ENCODE measurements around the gene ATF6B. TPM values are rescaled to one million over a fixed set of nuclear protein-coding genes. Genes with fewer than 3 reads are reported as not detected.

The ATF6B gene
- total and polyA plus RNA-seq, 5 donors from 2014 or later, result 20.0 to 117 (median 25.9) TPM

DNA sequence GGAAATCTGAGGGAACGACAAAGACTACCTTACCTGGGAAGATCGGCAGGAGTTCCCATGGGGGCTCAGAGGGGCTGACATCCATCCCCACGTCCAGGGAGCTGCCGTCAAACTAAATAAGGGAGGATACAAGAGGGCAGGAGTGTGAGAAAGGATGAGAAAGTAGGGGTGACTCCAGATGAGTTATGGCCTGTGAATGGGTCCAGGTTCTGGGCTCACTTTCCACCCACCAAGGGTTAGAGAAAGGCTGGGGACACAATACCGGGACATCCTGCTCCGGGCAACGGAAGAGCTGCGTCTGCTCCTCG, 683 bp downstream of the ATF6B start:
- Histone ChIP-seq H3K27ac (ENCODE audit: insufficient read depth, low read length, poor library complexity, severe bottlenecking) (peak overlapping the region; percentile 77), H3K27me3 (ENCODE audit: control insufficient read depth, insufficient read depth, low read length) (no peaks in the 10 kb centered on the region), H3K9me3 (ENCODE audit: control insufficient read depth in 2 of 2, low read length in 2 of 2) (no peaks in the 10 kb centered on the region), H3K4me3 (ENCODE audit: low read depth, low read length) (peak overlapping the region; percentile 89), H3K36me3 (ENCODE audit: control insufficient read depth, insufficient read depth, low read length) (peaks cover 36% of the 10 kb centered on the region), H3K4me1 (ENCODE audit: control insufficient read depth, insufficient read depth, low read length, poor library complexity, severe bottlenecking) (peaks cover 29% of the 10 kb centered on the region)
- DNase-seq (no peak), ATAC-seq (ENCODE audit: low read depth in 2 of 2) (no peak)
- H3K36me3 Mint-ChIP-seq, result peaks cover 27% of the 10 kb centered on the region
- peaks cover 0 to 3% (median 0%) of the 10 kb centered on the region in 7 donors for H3K9me3 Mint-ChIP-seq
- peak overlapping the region; percentile 89 to 100 (median 98) for H3K4me3 Mint-ChIP-seq
- peaks cover 11% of the 10 kb centered on the region for H3K27me3 Mint-ChIP-seq
- peak overlapping the region; percentile 98 to 99 (median 99) for H3K27ac Mint-ChIP-seq
- H3K4me1 Mint-ChIP-seq, result peaks cover 10 to 57% (median 38%) of the 10 kb centered on the region in 4 donors

- ATAC-seq (ENCODE audit: low read depth in 2 of 2) (no peak), DNase-seq (no peak)
- Histone ChIP-seq H3K4me3 (ENCODE audit: low read depth, low read length) (peak overlapping the region; percentile 89), H3K36me3 (ENCODE audit: control insufficient read depth, insufficient read depth, low read length) (peaks cover 40% of the 10 kb centered on the region), H3K27me3 (ENCODE audit: control insufficient read depth, insufficient read depth, low read length) (no peaks in the 10 kb centered on the region), H3K9me3 (ENCODE audit: control insufficient read depth in 2 of 2, low read length in 2 of 2) (no peaks in the 10 kb centered on the region), H3K27ac (ENCODE audit: insufficient read depth, low read length, poor library complexity, severe bottlenecking) (peak overlapping the region; percentile 77), H3K4me1 (ENCODE audit: control insufficient read depth, insufficient read depth, low read length, poor library complexity, severe bottlenecking) (peaks cover 29% of the 10 kb centered on the region)
- Mint-ChIP-seq H3K9me3 (peaks cover 0 to 3% (median 0%) of the 10 kb centered on the region in 7 donors), H3K27ac (peak overlapping the region; percentile 95 to 99 (median 98)), H3K36me3 (peaks cover 31% of the 10 kb centered on the region), H3K27me3 (peaks cover 11% of the 10 kb centered on the region), H3K4me3 (peak overlapping the region; percentile 89 to 100 (median 98)), H3K4me1 (peaks cover 10 to 57% (median 38%) of the 10 kb centered on the region in 4 donors)
Measured at GRCh38 chr6:32126880-32127279, 1.2 kb downstream of the ATF6B start.

DNA sequence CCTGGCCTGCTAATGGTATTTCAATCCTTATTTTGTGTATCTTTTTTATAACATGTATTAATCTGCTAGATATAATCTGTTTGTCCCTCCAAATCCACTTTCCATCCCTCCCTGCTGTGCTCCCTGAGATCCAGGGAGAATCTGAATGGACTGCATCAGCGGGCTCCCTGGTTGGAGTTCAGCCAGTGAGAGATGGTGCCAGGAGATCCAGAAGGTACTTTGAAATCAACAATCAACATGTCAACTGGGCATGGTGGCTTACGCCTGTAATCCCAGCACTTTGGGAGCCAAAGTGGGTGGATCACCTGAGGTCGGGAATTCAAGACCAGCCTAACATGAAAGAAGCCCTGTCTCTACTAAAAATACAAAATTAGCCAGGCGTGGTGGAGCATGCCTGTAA, 4.4 kb downstream of the ATF6B start:
- H3K36me3 Mint-ChIP-seq, result peaks cover 50% of the 10 kb centered on the region

DNA sequence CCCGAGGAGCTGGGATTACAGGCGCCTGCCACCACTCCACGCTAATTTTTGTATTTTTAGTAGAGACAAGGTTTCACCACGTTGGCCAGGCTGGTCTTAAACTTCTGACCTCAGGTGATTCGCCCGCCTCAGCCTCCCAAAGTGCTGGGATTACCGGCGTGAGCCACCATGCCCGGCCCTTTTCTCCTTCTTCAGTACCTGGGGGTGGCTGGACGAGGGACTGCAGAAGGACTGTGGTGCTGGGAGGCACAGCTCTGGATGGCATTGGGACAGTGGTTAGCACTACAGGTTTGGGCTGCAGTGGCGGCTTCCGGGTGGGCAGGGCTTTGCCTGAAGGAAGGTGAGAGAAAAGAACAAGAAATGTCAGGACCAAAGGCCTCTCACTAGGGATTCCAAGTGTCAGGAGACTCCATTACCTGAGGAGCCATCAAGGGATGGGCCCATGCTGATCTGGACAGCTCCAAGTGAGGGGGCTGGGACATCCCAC, 7.4 kb downstream of the ATF6B start:
- Histone ChIP-seq H3K9me3 (ENCODE audit: control insufficient read depth in 2 of 2, low read length in 2 of 2) (no peaks in the 10 kb centered on the region), H3K27ac (ENCODE audit: insufficient read depth, low read length, poor library complexity, severe bottlenecking) (no peak overlapping the region), H3K36me3 (ENCODE audit: control insufficient read depth, insufficient read depth, low read length) (peaks cover 87% of the 10 kb centered on the region), H3K4me1 (ENCODE audit: control insufficient read depth, insufficient read depth, low read length, poor library complexity, severe bottlenecking) (no peaks in the 10 kb centered on the region), H3K4me3 (ENCODE audit: low read depth, low read length) (no peak overlapping the region), H3K27me3 (ENCODE audit: control insufficient read depth, insufficient read depth, low read length) (no peaks in the 10 kb centered on the region)
- no peaks in the 10 kb centered on the region for H3K27me3 Mint-ChIP-seq
- peaks cover 38% of the 10 kb centered on the region for H3K36me3 Mint-ChIP-seq
- ATAC-seq (ENCODE audit: low read depth in 2 of 2) (no peak), DNase-seq (no peak)
- H3K9me3 Mint-ChIP-seq, result peaks cover 0 to 1% (median 0%) of the 10 kb centered on the region in 7 donors
- peaks cover 6 to 23% (median 18%) of the 10 kb centered on the region in 4 donors for H3K4me1 Mint-ChIP-seq
- no peak overlapping the region for H3K4me3 Mint-ChIP-seq
- no peak overlapping the region for H3K27ac Mint-ChIP-seq

More for the DNA sequence above, 4.4 kb downstream of the ATF6B start:
- H3K27me3 ChIP-seq (ENCODE audit: control insufficient read depth, insufficient read depth, low read length), result no peaks in the 10 kb centered on the region
- no peak overlapping the region for H3K4me3 ChIP-seq (ENCODE audit: low read depth, low read length)
- DNase-seq (no peak), ATAC-seq (ENCODE audit: low read depth in 2 of 2) (no peak)
- Mint-ChIP-seq H3K4me3 (peak overlapping the region in 1 of 4 donors; percentile 80), H3K9me3 (peaks cover 0 to 1% (median 0%) of the 10 kb centered on the region in 7 donors), H3K27ac (peak overlapping the region in 1 of 3 donors; percentile 1), H3K27me3 (no peaks in the 10 kb centered on the region), H3K4me1 (peaks cover 10 to 52% (median 36%) of the 10 kb centered on the region in 4 donors)
- peaks cover 16% of the 10 kb centered on the region for H3K4me1 ChIP-seq (ENCODE audit: control insufficient read depth, insufficient read depth, low read length, poor library complexity, severe bottlenecking)
- peaks cover 67% of the 10 kb centered on the region for H3K36me3 ChIP-seq (ENCODE audit: control insufficient read depth, insufficient read depth, low read length)
- no peaks in the 10 kb centered on the region for H3K9me3 ChIP-seq (ENCODE audit: control insufficient read depth in 2 of 2, low read length in 2 of 2)
- H3K27ac ChIP-seq (ENCODE audit: insufficient read depth, low read length, poor library complexity, severe bottlenecking), result no peak overlapping the region

GRCh38 chr6:32118782-32119628, 9.0 kb downstream of the ATF6B start:
- Histone ChIP-seq H3K36me3 (ENCODE audit: control insufficient read depth, insufficient read depth, low read length) (peaks cover 79% of the 10 kb centered on the region), H3K27me3 (ENCODE audit: control insufficient read depth, insufficient read depth, low read length) (no peaks in the 10 kb centered on the region), H3K4me3 (ENCODE audit: low read depth, low read length) (no peak overlapping the region), H3K27ac (ENCODE audit: insufficient read depth, low read length, poor library complexity, severe bottlenecking) (no peak overlapping the region), H3K9me3 (ENCODE audit: control insufficient read depth in 2 of 2, low read length in 2 of 2) (no peaks in the 10 kb centered on the region), H3K4me1 (ENCODE audit: control insufficient read depth, insufficient read depth, low read length, poor library complexity, severe bottlenecking) (no peaks in the 10 kb centered on the region)
- Mint-ChIP-seq H3K27ac (peak overlapping the region in 2 of 3 donors; percentile 36 to 89), H3K4me3 (no peak overlapping the region), H3K27me3 (no peaks in the 10 kb centered on the region), H3K4me1 (peaks cover under 1 to 18% (median 13%) of the 10 kb centered on the region in 4 donors), H3K9me3 (peaks cover 0 to 1% (median 0%) of the 10 kb centered on the region in 7 donors), H3K36me3 (peaks cover 35% of the 10 kb centered on the region)
- ATAC-seq (ENCODE audit: low read depth in 2 of 2) (peak; percentile 70 to 76), DNase-seq (peak; percentile 45 to 75 (median 57))

GRCh38 chr6:32117461-32117860, 10.6 kb downstream of the ATF6B start:
- peaks cover 0 to 1% (median 0%) of the 10 kb centered on the region in 7 donors for H3K9me3 Mint-ChIP-seq
- H3K9me3 ChIP-seq (ENCODE audit: control insufficient read depth in 2 of 2, low read length in 2 of 2), result no peaks in the 10 kb centered on the region
- H3K4me1 ChIP-seq (ENCODE audit: control insufficient read depth, insufficient read depth, low read length, poor library complexity, severe bottlenecking), result no peaks in the 10 kb centered on the region
- H3K4me1 Mint-ChIP-seq, result peaks cover 0 to 15% (median 13%) of the 10 kb centered on the region in 4 donors
- DNase-seq (no peak), ATAC-seq (ENCODE audit: low read depth in 2 of 2) (no peak)
- no peaks in the 10 kb centered on the region for H3K27me3 ChIP-seq (ENCODE audit: control insufficient read depth, insufficient read depth, low read length)
- peaks cover 38% of the 10 kb centered on the region for H3K36me3 Mint-ChIP-seq
- no peak overlapping the region for H3K4me3 Mint-ChIP-seq
- H3K4me3 ChIP-seq (ENCODE audit: low read depth, low read length), result no peak overlapping the region
- H3K36me3 ChIP-seq (ENCODE audit: control insufficient read depth, insufficient read depth, low read length), result peaks cover 66% of the 10 kb centered on the region
- no peaks in the 10 kb centered on the region for H3K27me3 Mint-ChIP-seq
- H3K27ac Mint-ChIP-seq, result no peak overlapping the region
- H3K27ac ChIP-seq (ENCODE audit: insufficient read depth, low read length, poor library complexity, severe bottlenecking), result no peak overlapping the region

DNA sequence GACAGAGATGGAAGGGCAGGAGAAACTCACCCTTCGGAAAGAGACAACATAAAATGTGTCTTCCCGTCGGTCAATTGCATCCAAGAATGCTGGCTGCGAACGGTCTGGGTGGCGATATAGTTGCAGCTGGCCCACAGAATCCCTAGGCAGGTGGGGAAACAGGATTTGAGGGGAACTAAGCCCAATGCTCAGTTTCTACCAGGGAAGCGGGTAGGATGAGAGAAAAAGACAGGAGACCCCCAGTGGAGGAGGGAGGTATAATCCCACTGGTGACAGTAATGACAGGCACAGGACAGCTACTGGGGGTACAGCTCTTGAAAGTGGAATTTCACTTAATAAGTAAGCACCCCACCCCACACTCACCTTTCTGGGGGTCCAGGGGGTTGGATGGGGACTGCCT, 11.4 kb downstream of the ATF6B start:
- Histone ChIP-seq H3K27me3 (ENCODE audit: control insufficient read depth, insufficient read depth, low read length) (no peaks in the 10 kb centered on the region), H3K4me3 (ENCODE audit: low read depth, low read length) (no peak overlapping the region), H3K4me1 (ENCODE audit: control insufficient read depth, insufficient read depth, low read length, poor library complexity, severe bottlenecking) (no peaks in the 10 kb centered on the region), H3K9me3 (ENCODE audit: control insufficient read depth in 2 of 2, low read length in 2 of 2) (no peaks in the 10 kb centered on the region), H3K36me3 (ENCODE audit: control insufficient read depth, insufficient read depth, low read length) (peaks cover 60% of the 10 kb centered on the region), H3K27ac (ENCODE audit: insufficient read depth, low read length, poor library complexity, severe bottlenecking) (no peak overlapping the region)
- ATAC-seq (ENCODE audit: low read depth in 2 of 2) (no peak), DNase-seq (peak in 1 of 3 donors; percentile 16)
- no peak overlapping the region for H3K4me3 Mint-ChIP-seq
- H3K27ac Mint-ChIP-seq, result no peak overlapping the region
- no peaks in the 10 kb centered on the region for H3K27me3 Mint-ChIP-seq
- peaks cover 0 to under 1% (median 0%) of the 10 kb centered on the region in 7 donors for H3K9me3 Mint-ChIP-seq
- peaks cover 32% of the 10 kb centered on the region for H3K36me3 Mint-ChIP-seq
- H3K4me1 Mint-ChIP-seq, result peaks cover 0 to 15% (median 13%) of the 10 kb centered on the region in 4 donors
